Smooth muscle cell of bladder (primary cell): ENCODE results near the gene OR14J1. TPM values are rescaled to one million over a fixed set of nuclear protein-coding genes. Genes with fewer than 3 reads are reported as not detected.

ENCODE experiments used
- total RNA-seq: library from RNA; depleted of rRNA; stranded (reverse); fragments of >200 nt; gene quantifications from 2 replicates; pipeline ENCODE4 v1.2.3, GENCODE V29; 2014

OR14J1 gene, protein sequence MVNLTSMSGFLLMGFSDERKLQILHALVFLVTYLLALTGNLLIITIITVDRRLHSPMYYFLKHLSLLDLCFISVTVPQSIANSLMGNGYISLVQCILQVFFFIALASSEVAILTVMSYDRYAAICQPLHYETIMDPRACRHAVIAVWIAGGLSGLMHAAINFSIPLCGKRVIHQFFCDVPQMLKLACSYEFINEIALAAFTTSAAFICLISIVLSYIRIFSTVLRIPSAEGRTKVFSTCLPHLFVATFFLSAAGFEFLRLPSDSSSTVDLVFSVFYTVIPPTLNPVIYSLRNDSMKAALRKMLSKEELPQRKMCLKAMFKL
- not detected in 2 replicates for total RNA-seq

DNA sequence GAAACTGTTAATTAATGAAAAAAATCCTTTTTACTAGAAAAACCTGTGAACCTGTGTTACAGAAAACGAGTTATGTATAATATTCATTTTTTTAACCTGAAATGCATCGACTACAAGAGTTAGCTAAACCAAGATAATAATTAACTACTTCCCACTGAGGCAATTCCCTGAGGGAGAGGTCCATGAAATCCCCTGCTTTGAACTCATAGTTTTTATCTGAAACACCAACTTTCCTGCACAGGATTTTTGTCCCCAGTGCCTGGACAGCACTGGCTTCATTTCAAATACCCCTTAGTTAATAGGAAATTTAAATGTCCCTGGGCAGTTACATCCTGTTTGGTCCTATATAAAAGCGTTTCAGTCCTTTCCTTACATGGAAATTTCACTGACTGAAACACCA lies at the start of gene OR14J1:
Gene OR14J1, plus strand, starts transcription at position 386 of the 400 bp plus-strand sequence. CDS start 4,989 bp downstream, outside the sequence.

Other genes starting within 250 kb of the OR14J1 start
- gene OR2B3, start 214.4 kb upstream of the OR14J1 start, total RNA-seq, result not detected in 2 replicates
- not detected in 2 replicates for gene OR2J1, start 202.2 kb upstream of the OR14J1 start, total RNA-seq
- gene OR2J3, start 193.6 kb upstream of the OR14J1 start, total RNA-seq, result not detected in 2 replicates
- not detected in 2 replicates for gene OR2J2, start 130.8 kb upstream of the OR14J1 start, total RNA-seq
- gene OR5V1, start 67.2 kb downstream of the OR14J1 start, total RNA-seq, result not detected in 2 replicates
- gene OR12D3, start 73.6 kb downstream of the OR14J1 start, total RNA-seq, result not detected in 2 replicates
- not detected in 2 replicates for gene OR12D2, start 93.9 kb downstream of the OR14J1 start, total RNA-seq
- not detected in 2 replicates for gene OR12D1, start 113.2 kb downstream of the OR14J1 start, total RNA-seq
- not detected in 2 replicates for gene OR10C1, start 137.6 kb downstream of the OR14J1 start, total RNA-seq
- not detected in 2 replicates for gene OR11A1, start 155.4 kb downstream of the OR14J1 start, total RNA-seq
- 0.14 TPM in 1 of 2 replicates, not detected in the other for gene OR2H1, start 155.5 kb downstream of the OR14J1 start, total RNA-seq
- not detected in 2 replicates for gene MAS1L, start 186.3 kb downstream of the OR14J1 start, total RNA-seq